ENCODE data around the gene GNA12. TPM values are rescaled to one million over a fixed set of nuclear protein-coding genes. Genes with fewer than 3 reads are reported as not detected.

The GNA12 gene, protein sequence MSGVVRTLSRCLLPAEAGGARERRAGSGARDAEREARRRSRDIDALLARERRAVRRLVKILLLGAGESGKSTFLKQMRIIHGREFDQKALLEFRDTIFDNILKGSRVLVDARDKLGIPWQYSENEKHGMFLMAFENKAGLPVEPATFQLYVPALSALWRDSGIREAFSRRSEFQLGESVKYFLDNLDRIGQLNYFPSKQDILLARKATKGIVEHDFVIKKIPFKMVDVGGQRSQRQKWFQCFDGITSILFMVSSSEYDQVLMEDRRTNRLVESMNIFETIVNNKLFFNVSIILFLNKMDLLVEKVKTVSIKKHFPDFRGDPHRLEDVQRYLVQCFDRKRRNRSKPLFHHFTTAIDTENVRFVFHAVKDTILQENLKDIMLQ
- total RNA-seq: 1 to 10 TPM; 7.6 to 8.4 (median 8.1) TPM

DNA sequence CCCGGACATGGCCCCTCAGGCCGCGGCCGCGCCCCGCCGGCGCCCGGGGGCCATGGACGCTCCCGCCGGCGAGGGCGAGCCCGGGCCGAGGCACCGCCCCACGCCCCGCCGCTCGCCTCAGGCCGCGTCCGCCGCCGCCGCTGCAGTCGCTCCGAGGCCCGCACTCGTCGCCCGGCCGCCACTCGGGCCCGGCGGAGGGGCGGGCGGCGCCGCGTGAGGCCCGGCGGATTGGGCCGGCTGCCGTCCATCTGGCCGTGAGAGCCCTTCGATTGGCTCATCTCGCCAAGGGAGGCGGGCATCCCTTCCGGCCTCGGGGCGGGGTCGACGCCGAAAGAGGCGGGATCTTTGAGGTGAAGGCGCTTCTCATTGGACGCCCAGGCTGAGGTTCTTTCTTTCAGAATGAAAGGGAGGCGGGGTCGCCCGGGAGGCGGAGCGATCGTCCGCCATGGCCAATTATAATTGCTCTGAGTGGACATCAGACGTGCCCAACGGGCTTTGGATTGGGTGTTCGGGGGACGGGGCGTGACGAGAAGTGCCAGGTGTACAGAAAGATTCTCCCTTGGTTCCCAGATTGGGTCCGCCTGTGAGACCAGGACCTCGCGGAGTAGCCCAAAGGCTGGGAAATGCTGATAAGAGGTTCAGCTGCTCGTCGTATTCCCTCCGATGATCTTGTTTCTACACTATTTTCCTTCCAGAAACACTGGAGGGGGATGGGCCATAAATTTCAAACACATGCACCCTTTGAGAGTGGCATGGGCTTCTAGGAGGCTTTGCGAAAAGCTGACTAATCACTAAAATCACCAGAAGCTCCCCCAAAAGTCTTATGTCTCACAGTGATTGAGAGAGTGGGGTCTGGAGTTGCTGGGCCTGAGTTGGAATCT is at the start of gene GNA12:
TSS of gene GNA12 (minus strand) at position 156 of the 881 bp plus-strand sequence. CDS start at position 9, 147 bp downstream.
- H3K27ac ChIP-seq: peak within 1 kb of the TSS; percentile 60 to 75 (median 74)
- intact Hi-C loops (cut with DNase I; ENCODE audit: low total_unique reads): loop anchor here (1.0 to 2.0 kb wide), 2 partner anchors 84 to 289 kb away; partner anchors contain the start of gene BRAT1

DNA sequence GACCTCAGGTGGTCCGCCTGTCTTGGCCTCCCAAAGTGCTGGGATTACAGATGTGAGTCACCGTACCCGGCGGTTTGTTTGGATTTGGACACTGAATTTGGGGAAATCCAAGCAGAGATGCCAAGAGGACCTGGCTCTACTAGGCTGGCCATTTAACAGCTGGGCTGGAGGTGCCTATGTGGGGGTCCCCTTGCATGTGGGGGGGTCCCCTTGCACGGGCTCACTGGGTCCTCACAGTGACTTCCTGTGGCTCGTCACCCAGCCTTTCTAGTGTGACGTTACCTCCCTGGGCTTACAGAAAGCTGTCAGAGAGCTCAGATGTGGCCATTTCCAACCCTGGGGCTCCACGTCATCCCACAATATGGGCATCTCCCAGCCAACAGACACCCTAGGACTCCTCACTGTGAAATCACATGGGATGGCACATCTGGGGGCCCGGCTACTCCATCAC is 49.3 kb upstream of the GNA12 start:
- Histone ChIP-seq H3K4me1 (no peaks in the 10 kb centered on the region), H3K27me3 (peaks cover 9 to 30% (median 28%) of the 10 kb centered on the region in 3 donors), H3K4me3 (no peak overlapping the region), H3K36me3 (no peaks in the 10 kb centered on the region), H3K27ac (no peak overlapping the region), H3K9me3 (no peaks in the 10 kb centered on the region)
- no peak for DNase-seq
- intact Hi-C loops (cut with DNase I; ENCODE audit: low total_unique reads): no loop called here
- in situ Hi-C loops (cut with MboI; ENCODE audit: low sequenced_read_pairs in 4 of 4): no loop called here
- TF ChIP-seq CTCF (IDR thresholded peaks at IDR 0.05 in 4 of 5, conservative IDR thresholded peaks at IDR 0.05 in 1 of 5) (no peak), POLR2A (IDR thresholded peaks at IDR 0.05) (no peak)
- ATAC-seq: no peak

More for the DNA sequence above, at the start of gene GNA12:
- peak; percentile 97 to 99 for DNase-seq
- Histone ChIP-seq H3K9me3 (no peaks in the 10 kb centered on the region), H3K4me1 (peaks cover 12 to 13% of the 10 kb centered on the region in 2 donors), H3K27me3 (no peaks in the 10 kb centered on the region), H3K36me3 (no peaks in the 10 kb centered on the region), H3K4me3 (peak within 1 kb of the TSS; percentile 53 to 81 (median 67))
- ATAC-seq: peak; percentile 98
- in situ Hi-C loops (cut with MboI; ENCODE audit: low sequenced_read_pairs in 4 of 4): no loop called here
- TF ChIP-seq POLR2A (IDR thresholded peaks at IDR 0.05): peak; percentile 48 to 61
- TF ChIP-seq CTCF (IDR thresholded peaks at IDR 0.05 in 4 of 5, conservative IDR thresholded peaks at IDR 0.05 in 1 of 5): no peak

- intact Hi-C loops (cut with DNase I; ENCODE audit: low total_unique reads): no loop called here
- Histone ChIP-seq H3K27me3 (peaks cover 9 to 32% (median 28%) of the 10 kb centered on the region in 3 donors), H3K4me1 (no peaks in the 10 kb centered on the region), H3K9me3 (no peaks in the 10 kb centered on the region), H3K27ac (no peak overlapping the region), H3K36me3 (no peaks in the 10 kb centered on the region), H3K4me3 (no peak overlapping the region)
- in situ Hi-C loops (cut with MboI; ENCODE audit: low sequenced_read_pairs in 4 of 4): no loop called here
- no peak for DNase-seq
- ATAC-seq: no peak
- TF ChIP-seq CTCF (IDR thresholded peaks at IDR 0.05 in 4 of 5, conservative IDR thresholded peaks at IDR 0.05 in 1 of 5) (no peak), POLR2A (IDR thresholded peaks at IDR 0.05) (no peak)
Measured at GRCh38 chr7:2892549-2892948, 48.4 kb upstream of the GNA12 start.

GRCh38 chr7:2887816-2888215 is 43.7 kb upstream of the GNA12 start:
- in situ Hi-C loops (cut with MboI; ENCODE audit: low sequenced_read_pairs in 4 of 4) (no loop called here), intact Hi-C loops (cut with DNase I; ENCODE audit: low total_unique reads) (no loop called here)
- Histone ChIP-seq H3K36me3 (no peaks in the 10 kb centered on the region), H3K4me3 (no peak overlapping the region), H3K27me3 (peaks cover 0 to 12% (median 11%) of the 10 kb centered on the region in 3 donors), H3K4me1 (no peaks in the 10 kb centered on the region), H3K9me3 (no peaks in the 10 kb centered on the region), H3K27ac (no peak overlapping the region)
- ATAC-seq: no peak
- no peak for TF ChIP-seq CTCF (IDR thresholded peaks at IDR 0.05 in 4 of 5, conservative IDR thresholded peaks at IDR 0.05 in 1 of 5)
- TF ChIP-seq POLR2A (IDR thresholded peaks at IDR 0.05): no peak
- DNase-seq: no peak
